Measurements from ENCODE around the gene XXYLT1.

XXYLT1 gene

GRCh38 chr3:195146131-195146530, 124.8 kb downstream of the XXYLT1 start:
- Histone ChIP-seq H3K4me3 (ENCODE audit: low read depth in 1 of 5, low read length in 5 of 5) (no peak overlapping the region), H3K9ac (ENCODE audit: low read length in 5 of 5) (no peak overlapping the region), H3K4me1 (ENCODE audit: control insufficient read depth in 5 of 5, insufficient read depth in 5 of 5, low read length in 5 of 5) (peaks cover 0 to 42% (median 26%) of the 10 kb centered on the region in 5 donors), H3K36me3 (ENCODE audit: control insufficient read depth in 5 of 5, insufficient read depth in 5 of 5, low read length in 5 of 5) (peaks cover 0 to 7% (median 0%) of the 10 kb centered on the region in 5 donors), H3K27ac (ENCODE audit: low read depth, low read length) (no peak overlapping the region), H3K9me3 (ENCODE audit: control insufficient read depth in 5 of 5, low read length in 5 of 5) (peaks cover 0 to 1% (median 0%) of the 10 kb centered on the region in 5 donors), H3K27me3 (ENCODE audit: control insufficient read depth in 5 of 5, insufficient read depth in 4 of 5, low read length in 5 of 5) (no peaks in the 10 kb centered on the region)

GRCh38 chr3:195145579-195145978, 125.4 kb downstream of the XXYLT1 start:
- Histone ChIP-seq H3K27ac (ENCODE audit: low read depth, low read length) (no peak overlapping the region), H3K9me3 (ENCODE audit: control insufficient read depth in 5 of 5, low read length in 5 of 5) (peaks cover 0 to 7% (median 0%) of the 10 kb centered on the region in 5 donors), H3K36me3 (ENCODE audit: control insufficient read depth in 5 of 5, insufficient read depth in 5 of 5, low read length in 5 of 5) (peaks cover 0 to 7% (median 0%) of the 10 kb centered on the region in 5 donors), H3K27me3 (ENCODE audit: control insufficient read depth in 5 of 5, insufficient read depth in 4 of 5, low read length in 5 of 5) (no peaks in the 10 kb centered on the region), H3K4me3 (ENCODE audit: low read depth in 1 of 5, low read length in 5 of 5) (no peak overlapping the region), H3K4me1 (ENCODE audit: control insufficient read depth in 5 of 5, insufficient read depth in 5 of 5, low read length in 5 of 5) (peaks cover 0 to 36% (median 20%) of the 10 kb centered on the region in 5 donors), H3K9ac (ENCODE audit: low read length in 5 of 5) (no peak overlapping the region)

GRCh38 chr3:195143221-195143620, 127.7 kb downstream of the XXYLT1 start:
- Histone ChIP-seq H3K4me1 (ENCODE audit: control insufficient read depth in 5 of 5, insufficient read depth in 5 of 5, low read length in 5 of 5) (peaks cover 0 to 16% (median 11%) of the 10 kb centered on the region in 5 donors), H3K4me3 (ENCODE audit: low read depth in 1 of 5, low read length in 5 of 5) (no peak overlapping the region), H3K9me3 (ENCODE audit: control insufficient read depth in 5 of 5, low read length in 5 of 5) (peaks cover 0 to 11% (median 0%) of the 10 kb centered on the region in 5 donors), H3K27ac (ENCODE audit: low read depth, low read length) (no peak overlapping the region), H3K36me3 (ENCODE audit: control insufficient read depth in 5 of 5, insufficient read depth in 5 of 5, low read length in 5 of 5) (peaks cover 0 to 11% (median 0%) of the 10 kb centered on the region in 5 donors), H3K9ac (ENCODE audit: low read length in 5 of 5) (no peak overlapping the region), H3K27me3 (ENCODE audit: control insufficient read depth in 5 of 5, insufficient read depth in 4 of 5, low read length in 5 of 5) (no peaks in the 10 kb centered on the region)

GRCh38 chr3:195142519-195142918, 128.4 kb downstream of the XXYLT1 start:
- Histone ChIP-seq H3K27me3 (ENCODE audit: control insufficient read depth in 5 of 5, insufficient read depth in 4 of 5, low read length in 5 of 5) (no peaks in the 10 kb centered on the region), H3K4me3 (ENCODE audit: low read depth in 1 of 5, low read length in 5 of 5) (no peak overlapping the region), H3K9ac (ENCODE audit: low read length in 5 of 5) (no peak overlapping the region), H3K27ac (ENCODE audit: low read depth, low read length) (no peak overlapping the region), H3K4me1 (ENCODE audit: control insufficient read depth in 5 of 5, insufficient read depth in 5 of 5, low read length in 5 of 5) (peaks cover 0 to 10% (median 5%) of the 10 kb centered on the region in 5 donors), H3K36me3 (ENCODE audit: control insufficient read depth in 5 of 5, insufficient read depth in 5 of 5, low read length in 5 of 5) (peaks cover 0 to 11% (median 0%) of the 10 kb centered on the region in 5 donors), H3K9me3 (ENCODE audit: control insufficient read depth in 5 of 5, low read length in 5 of 5) (peaks cover 0 to 11% (median 0%) of the 10 kb centered on the region in 5 donors)

GRCh38 chr3:195140816-195141793, 129.9 kb downstream of the XXYLT1 start:
- Histone ChIP-seq H3K4me1 (ENCODE audit: control insufficient read depth in 5 of 5, insufficient read depth in 5 of 5, low read length in 5 of 5) (no peaks in the 10 kb centered on the region), H3K4me3 (ENCODE audit: low read depth in 1 of 5, low read length in 5 of 5) (no peak overlapping the region), H3K36me3 (ENCODE audit: control insufficient read depth in 5 of 5, insufficient read depth in 5 of 5, low read length in 5 of 5) (peaks cover 0 to 11% (median 0%) of the 10 kb centered on the region in 5 donors), H3K9ac (ENCODE audit: low read length in 5 of 5) (no peak overlapping the region), H3K9me3 (ENCODE audit: control insufficient read depth in 5 of 5, low read length in 5 of 5) (peaks cover 0 to 11% (median 0%) of the 10 kb centered on the region in 5 donors), H3K27me3 (ENCODE audit: control insufficient read depth in 5 of 5, insufficient read depth in 4 of 5, low read length in 5 of 5) (no peaks in the 10 kb centered on the region), H3K27ac (ENCODE audit: low read depth, low read length) (no peak overlapping the region)

- Histone ChIP-seq H3K9ac (ENCODE audit: low read length in 5 of 5) (no peak overlapping the region), H3K4me3 (ENCODE audit: low read depth in 1 of 5, low read length in 5 of 5) (no peak overlapping the region), H3K27me3 (ENCODE audit: control insufficient read depth in 5 of 5, insufficient read depth in 4 of 5, low read length in 5 of 5) (no peaks in the 10 kb centered on the region), H3K9me3 (ENCODE audit: control insufficient read depth in 5 of 5, low read length in 5 of 5) (peaks cover 0 to 11% (median 0%) of the 10 kb centered on the region in 5 donors), H3K36me3 (ENCODE audit: control insufficient read depth in 5 of 5, insufficient read depth in 5 of 5, low read length in 5 of 5) (peaks cover 0 to 8% (median 0%) of the 10 kb centered on the region in 5 donors), H3K27ac (ENCODE audit: low read depth, low read length) (no peak overlapping the region), H3K4me1 (ENCODE audit: control insufficient read depth in 5 of 5, insufficient read depth in 5 of 5, low read length in 5 of 5) (no peaks in the 10 kb centered on the region)
Observed at GRCh38 chr3:195140410-195140809, 130.5 kb downstream of the XXYLT1 start.

- H3K9me3 ChIP-seq (ENCODE audit: control insufficient read depth in 5 of 5, low read length in 5 of 5) = peaks cover 0 to 11% (median 0%) of the 10 kb centered on the region in 5 donors
- H3K27me3 ChIP-seq (ENCODE audit: control insufficient read depth in 5 of 5, insufficient read depth in 4 of 5, low read length in 5 of 5) = no peaks in the 10 kb centered on the region
- H3K9ac ChIP-seq (ENCODE audit: low read length in 5 of 5) = no peak overlapping the region
- no peaks in the 10 kb centered on the region for H3K4me1 ChIP-seq (ENCODE audit: control insufficient read depth in 5 of 5, insufficient read depth in 5 of 5, low read length in 5 of 5)
- peaks cover 0 to 8% (median 0%) of the 10 kb centered on the region in 5 donors for H3K36me3 ChIP-seq (ENCODE audit: control insufficient read depth in 5 of 5, insufficient read depth in 5 of 5, low read length in 5 of 5)
- no peak overlapping the region for H3K4me3 ChIP-seq (ENCODE audit: low read depth in 1 of 5, low read length in 5 of 5)
- H3K27ac ChIP-seq (ENCODE audit: low read depth, low read length) = no peak overlapping the region
Observed at GRCh38 chr3:195139876-195140240, 131.1 kb downstream of the XXYLT1 start.

GRCh38 chr3:195139091-195139875, 131.7 kb downstream of the XXYLT1 start:
- H3K9me3 ChIP-seq (ENCODE audit: control insufficient read depth in 5 of 5, low read length in 5 of 5) = peaks cover 0 to 11% (median 0%) of the 10 kb centered on the region in 5 donors
- no peaks in the 10 kb centered on the region for H3K4me1 ChIP-seq (ENCODE audit: control insufficient read depth in 5 of 5, insufficient read depth in 5 of 5, low read length in 5 of 5)
- no peaks in the 10 kb centered on the region for H3K27me3 ChIP-seq (ENCODE audit: control insufficient read depth in 5 of 5, insufficient read depth in 4 of 5, low read length in 5 of 5)
- H3K4me3 ChIP-seq (ENCODE audit: low read depth in 1 of 5, low read length in 5 of 5) = no peak overlapping the region
- no peak overlapping the region for H3K9ac ChIP-seq (ENCODE audit: low read length in 5 of 5)
- H3K36me3 ChIP-seq (ENCODE audit: control insufficient read depth in 5 of 5, insufficient read depth in 5 of 5, low read length in 5 of 5) = peaks cover 0 to 8% (median 0%) of the 10 kb centered on the region in 5 donors
- H3K27ac ChIP-seq (ENCODE audit: low read depth, low read length) = no peak overlapping the region

GRCh38 chr3:195137638-195138588, 133.0 kb downstream of the XXYLT1 start:
- no peaks in the 10 kb centered on the region for H3K27me3 ChIP-seq (ENCODE audit: control insufficient read depth in 5 of 5, insufficient read depth in 4 of 5, low read length in 5 of 5)
- peaks cover 0 to 11% (median 0%) of the 10 kb centered on the region in 5 donors for H3K9me3 ChIP-seq (ENCODE audit: control insufficient read depth in 5 of 5, low read length in 5 of 5)
- H3K9ac ChIP-seq (ENCODE audit: low read length in 5 of 5) = no peak overlapping the region
- H3K27ac ChIP-seq (ENCODE audit: low read depth, low read length) = no peak overlapping the region
- H3K4me3 ChIP-seq (ENCODE audit: low read depth in 1 of 5, low read length in 5 of 5) = no peak overlapping the region
- H3K36me3 ChIP-seq (ENCODE audit: control insufficient read depth in 5 of 5, insufficient read depth in 5 of 5, low read length in 5 of 5) = peaks cover 0 to 8% (median 3%) of the 10 kb centered on the region in 5 donors
- H3K4me1 ChIP-seq (ENCODE audit: control insufficient read depth in 5 of 5, insufficient read depth in 5 of 5, low read length in 5 of 5) = no peaks in the 10 kb centered on the region
